NCI-H1105 (cell line): ENCODE data around the gene FAM89A.

ENCODE experiments used
- DNase-seq: peaks from one replicate; lab custom pipeline; 2025; lab: John Stamatoyannopoulos, UW

The FAM89A gene

DNA sequence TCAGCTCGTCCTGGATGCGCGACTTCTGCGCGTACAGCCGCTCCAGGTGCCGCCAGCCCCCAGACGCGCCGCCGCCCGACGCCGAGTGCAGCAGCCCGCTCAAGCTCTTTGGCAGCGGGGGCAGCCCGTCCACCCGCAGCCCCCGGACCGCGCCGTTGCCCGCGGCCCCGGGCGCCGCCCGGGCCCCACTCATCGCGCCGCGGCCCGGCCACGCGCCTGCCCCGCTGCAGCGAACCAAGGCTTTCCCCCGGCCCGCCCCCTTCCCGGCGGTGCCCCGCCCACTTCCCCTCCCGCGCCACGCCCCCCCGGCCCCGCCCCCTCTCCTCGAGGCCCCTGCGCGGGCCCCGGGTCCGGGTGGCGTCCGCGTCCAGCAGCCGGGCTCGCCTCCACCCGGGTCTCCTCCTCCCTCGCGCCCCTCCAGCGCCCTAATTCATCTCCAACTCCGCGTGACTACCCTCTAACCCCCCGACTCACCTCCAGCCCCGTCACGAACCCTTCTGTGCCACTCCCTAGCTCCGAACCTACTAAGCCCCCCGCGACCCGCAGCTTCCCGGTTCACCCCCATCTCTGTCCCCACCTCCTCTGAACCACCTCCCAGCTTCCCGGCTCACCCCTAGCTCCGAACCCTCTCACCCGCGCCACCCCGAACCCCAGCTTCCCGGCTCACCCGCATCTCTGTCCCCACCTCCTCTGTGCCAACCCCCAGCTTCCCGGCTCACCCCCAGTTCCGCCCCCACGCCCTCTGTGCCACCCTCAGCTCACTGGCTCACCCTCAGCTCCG lies at the start of gene FAM89A:
Gene FAM89A, minus strand, starts transcription at position 236 of the 781 bp plus-strand sequence. Its CDS starts 43 bp downstream, at position 193.
- no peak for DNase-seq

DNA sequence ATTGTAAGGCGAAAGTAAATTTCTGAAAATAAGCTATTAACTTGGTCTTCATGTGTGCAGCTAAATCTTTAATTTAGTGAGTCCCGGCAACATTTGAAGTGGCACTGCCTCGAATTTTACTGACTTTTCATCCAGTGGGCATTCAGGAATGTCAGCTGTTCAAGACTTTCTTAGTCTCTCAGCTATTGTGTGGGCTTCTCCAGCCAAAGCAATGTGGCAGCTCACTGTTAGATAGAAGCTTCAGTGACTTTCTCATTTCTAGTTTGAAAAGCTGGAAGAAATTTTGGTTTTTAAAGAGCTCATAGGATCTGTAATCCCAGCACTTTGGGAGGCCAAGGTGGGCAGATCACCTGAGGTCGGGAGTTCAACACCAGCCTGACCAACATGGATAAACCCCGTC lies 44.3 kb upstream of the FAM89A start:
- DNase-seq, result no peak

DNA sequence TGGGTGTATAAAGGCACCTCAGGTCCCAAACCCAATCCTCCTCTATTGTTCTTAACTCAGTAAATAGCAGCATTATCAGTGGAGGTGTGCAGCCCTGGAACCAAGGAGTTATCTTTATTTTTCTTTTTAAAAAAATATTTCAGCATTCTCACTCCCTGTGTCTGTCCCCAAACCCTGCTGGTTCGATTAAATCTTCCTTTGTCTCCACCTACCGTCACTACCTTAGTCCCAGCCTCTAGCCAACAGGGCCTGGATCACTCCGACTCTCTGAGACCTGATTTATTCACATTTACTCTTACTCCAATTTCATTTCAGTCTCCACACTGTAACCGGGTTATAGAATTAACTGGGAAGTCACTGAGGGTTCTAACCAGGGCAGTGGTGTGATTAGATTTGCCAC lies 39.1 kb upstream of the FAM89A start:
- no peak for DNase-seq

DNA sequence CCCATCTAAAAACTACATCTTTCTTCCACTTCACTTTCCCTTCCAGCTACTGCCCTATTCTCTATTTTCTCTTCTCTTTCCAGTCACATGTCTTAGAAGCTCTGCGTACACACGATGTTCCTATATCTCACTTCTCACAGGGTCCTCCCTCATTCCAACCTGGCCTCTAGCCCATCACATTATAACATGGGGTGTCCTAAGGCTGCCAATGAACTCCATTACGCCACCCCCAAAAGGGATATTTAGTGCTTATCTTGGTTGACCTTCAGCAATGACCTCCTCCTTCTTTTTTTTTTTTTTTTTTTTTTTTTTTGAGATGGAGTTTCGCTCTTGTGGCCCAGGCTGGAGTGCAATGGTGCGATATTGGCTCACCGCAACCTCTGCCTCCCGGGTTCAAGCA lies 38.2 kb upstream of the FAM89A start:
- DNase-seq, result no peak

DNA sequence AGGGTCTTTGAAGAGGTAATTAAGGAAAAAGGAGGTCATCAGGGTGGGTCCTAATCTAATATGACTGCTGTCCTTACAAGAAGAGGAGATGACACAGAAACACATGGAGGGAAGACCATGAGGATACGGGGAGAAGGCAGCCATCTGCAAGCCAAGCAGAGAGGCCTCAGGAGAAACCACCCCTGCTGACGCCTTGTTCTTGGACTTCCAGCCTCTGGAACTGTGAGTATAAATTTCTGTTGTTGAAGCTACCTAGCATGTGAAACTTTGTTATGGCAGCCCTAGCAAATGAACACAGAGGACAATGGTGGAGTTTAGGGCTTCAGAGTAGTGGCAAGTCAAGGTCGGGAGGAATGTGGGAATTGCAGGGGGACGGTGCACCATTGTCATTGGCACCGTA lies 36.7 kb upstream of the FAM89A start:
- no peak for DNase-seq

DNA sequence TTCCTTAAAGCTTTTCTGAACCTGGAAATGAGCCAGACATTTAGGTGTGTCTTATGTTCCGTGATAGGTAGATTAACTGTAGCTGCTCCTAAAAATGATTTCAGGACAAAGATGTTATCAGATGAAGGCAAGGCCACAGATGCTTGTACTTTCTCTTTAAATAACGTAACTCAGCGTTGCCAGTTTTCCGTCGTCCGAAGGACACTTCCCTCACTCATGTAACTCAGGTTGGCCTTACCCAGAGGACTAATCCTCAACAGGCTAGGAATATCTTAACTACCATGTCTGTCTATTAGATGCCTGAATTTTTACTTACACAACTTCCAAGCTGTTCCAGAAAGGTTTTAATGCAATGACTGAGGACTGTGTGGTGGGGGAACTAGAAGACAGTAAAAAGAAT lies 35.4 kb upstream of the FAM89A start:
- DNase-seq, result no peak

DNA sequence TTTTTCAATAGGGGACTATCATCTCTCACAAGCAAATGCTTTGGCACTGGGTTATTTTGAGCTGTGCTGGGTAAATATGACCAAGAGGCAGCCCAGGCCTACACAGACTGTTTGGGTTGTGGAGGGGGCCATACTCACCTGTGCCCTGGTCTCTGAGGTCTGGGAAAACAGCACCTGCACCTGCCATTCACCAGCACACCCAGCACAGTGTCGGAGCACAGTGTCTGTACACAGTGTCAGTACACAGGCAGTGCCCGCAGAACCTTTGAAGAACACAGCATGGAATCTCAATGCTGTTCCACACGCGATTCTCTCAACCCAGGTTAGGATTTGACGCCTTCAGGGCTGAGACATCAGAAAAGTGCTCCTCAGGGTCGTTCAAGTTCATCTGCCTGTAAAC lies 35.0 kb upstream of the FAM89A start:
- DNase-seq, result no peak

DNA sequence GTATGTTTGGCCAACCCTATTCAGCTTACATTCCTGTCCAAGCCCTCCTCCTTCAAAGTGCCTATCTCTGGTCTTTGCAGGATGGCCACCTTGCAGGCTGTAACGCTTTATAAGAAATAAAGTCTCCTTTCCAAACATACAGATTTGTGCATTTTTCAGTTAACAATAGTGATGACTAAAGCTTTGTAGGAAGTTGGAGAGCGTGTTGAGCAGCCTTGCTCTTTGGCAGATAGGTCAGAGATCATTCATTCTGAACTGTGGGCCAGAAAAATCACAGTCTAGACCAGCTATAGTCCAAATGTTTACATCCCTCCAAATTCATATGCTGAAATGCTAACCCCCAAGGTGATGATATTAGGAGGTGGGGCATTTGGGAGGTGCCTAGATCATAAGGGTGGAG lies 34.0 kb upstream of the FAM89A start:
- DNase-seq, result no peak

DNA sequence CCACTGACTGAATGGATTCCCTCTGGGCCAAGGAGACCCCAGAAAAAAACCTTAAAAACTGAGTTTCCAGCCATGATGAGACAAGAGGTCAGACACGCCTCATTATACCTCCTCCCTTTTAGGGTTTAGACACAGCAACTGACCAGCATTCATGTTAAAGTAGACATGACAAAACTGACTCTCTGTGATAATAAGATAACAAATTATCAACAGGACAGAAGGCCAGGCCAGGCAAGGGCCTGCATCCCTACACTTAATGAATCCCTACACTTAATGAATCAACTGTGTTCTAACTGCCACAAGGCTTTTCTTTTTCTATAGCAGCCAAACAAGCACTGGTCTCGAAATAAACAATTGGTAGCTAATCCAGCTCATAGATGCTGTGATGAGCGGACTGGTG lies 33.3 kb upstream of the FAM89A start:
- no peak for DNase-seq

DNA sequence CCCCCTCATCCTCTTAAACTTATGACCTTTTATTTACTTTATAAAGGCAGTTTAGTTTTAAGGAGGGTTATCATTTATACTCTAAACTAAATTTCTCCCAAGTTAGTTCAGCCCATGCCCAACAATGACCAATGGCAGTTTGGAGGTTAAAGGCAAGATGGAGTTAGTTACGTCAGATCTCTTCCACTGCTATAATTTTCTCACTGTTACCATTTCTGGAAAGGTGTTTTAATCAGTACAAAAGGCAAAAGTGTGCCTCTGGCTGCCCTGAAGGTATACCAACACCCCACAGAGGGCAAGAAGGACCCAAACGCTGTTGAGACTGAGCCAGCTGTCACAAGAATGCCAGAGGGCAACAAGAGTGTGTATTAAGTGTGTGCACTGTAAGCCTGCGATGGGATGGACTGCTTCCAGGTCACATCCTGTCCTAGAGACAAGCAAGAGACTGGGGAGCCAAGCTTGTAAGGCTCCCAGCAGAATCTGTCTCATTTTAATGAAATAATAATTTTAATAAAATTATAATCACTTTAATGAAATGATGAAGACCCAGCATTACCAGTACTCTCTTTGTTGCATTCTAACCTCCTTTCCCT lies 32.5 kb upstream of the FAM89A start:
- DNase-seq, result no peak

DNA sequence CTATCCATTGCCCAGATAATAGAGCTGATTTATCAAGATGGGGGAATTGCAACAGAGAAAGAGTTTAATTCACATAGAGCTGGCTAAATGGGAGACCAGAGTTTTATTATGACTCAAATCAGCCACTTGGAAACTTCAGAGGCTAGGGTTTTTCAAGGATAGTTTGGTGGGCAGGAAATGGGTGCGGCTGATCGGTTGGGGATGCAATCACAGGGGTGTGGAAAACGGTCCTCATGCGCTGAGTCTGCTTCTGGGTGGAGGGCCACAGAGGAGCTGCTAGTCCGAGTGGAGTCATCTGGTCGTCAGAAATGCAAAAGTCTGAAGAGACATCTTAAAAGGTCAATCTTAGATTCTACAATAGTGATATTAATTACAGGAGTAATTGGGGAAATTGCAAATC lies 32.0 kb upstream of the FAM89A start:
- DNase-seq, result no peak

DNA sequence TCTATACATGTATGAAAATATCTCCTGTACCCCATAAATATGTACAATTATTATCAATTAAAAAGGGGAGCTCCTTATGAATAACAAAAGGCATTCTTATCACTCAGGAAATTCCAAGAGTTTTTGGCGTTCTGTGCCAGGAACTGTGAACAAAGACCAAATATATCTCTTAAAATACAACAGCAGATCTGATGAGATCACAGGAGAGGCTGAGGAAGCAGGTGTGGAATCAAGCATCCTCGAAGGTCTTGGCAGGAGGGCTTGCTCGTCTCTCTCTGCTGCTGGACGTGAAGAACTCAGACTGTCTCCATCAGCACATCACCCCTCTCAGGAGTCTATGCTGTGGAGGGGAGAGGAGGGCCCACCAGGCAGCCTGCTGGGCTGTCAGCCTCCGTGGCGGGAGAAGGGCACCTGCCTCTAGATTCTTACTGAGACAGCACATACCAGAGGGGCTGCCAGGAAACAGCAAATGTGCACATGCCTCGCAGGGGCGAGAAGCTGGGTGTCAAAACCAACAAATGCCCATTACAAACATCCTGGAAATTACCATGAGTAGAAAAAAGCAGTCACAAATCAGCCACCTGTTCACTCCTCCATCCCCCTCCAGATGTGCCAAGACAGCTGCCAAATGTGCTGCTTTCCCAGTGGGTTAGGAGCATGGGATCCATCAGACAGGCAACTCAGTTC lies 30.8 kb upstream of the FAM89A start:
- no peak for DNase-seq

DNA sequence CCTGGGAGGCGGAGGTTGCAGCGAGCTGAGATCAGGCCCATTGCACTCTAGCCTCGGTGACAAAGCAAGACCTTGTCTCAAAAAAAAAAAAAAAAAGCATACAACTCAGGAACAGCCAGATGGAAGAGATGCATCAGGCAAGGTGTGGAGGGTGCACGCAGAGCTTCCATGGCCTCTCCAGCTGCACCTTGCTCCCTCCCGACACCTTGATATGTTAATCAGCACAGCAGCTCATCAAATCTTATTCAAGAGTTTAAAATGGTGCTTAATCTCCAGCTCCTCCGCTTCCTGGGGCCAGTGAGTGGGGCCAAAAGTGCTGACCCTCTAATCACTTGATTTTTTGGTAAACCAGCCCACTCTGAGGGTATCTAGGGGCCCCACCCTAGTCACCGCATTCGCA lies 29.3 kb upstream of the FAM89A start:
- DNase-seq, result no peak

DNA sequence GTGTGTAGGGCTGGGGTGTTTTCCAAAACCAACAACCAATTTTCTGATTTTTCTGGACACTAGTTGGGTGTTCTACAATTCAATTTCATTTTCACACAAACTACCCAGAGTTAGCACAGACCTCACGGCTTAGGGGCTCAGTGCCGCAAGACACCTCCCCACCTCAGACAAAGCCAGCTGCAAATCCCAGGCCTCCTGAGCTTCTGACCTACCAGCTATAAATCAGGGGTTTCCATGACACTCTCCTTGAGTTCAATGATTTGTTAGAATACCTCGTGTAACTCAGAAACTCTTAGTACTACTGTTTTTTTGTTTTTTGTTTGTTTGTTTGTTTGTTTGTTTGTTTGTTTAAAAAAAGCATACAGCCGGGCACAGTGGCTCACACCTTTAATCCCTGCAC lies 28.7 kb upstream of the FAM89A start:
- DNase-seq, result no peak

DNA sequence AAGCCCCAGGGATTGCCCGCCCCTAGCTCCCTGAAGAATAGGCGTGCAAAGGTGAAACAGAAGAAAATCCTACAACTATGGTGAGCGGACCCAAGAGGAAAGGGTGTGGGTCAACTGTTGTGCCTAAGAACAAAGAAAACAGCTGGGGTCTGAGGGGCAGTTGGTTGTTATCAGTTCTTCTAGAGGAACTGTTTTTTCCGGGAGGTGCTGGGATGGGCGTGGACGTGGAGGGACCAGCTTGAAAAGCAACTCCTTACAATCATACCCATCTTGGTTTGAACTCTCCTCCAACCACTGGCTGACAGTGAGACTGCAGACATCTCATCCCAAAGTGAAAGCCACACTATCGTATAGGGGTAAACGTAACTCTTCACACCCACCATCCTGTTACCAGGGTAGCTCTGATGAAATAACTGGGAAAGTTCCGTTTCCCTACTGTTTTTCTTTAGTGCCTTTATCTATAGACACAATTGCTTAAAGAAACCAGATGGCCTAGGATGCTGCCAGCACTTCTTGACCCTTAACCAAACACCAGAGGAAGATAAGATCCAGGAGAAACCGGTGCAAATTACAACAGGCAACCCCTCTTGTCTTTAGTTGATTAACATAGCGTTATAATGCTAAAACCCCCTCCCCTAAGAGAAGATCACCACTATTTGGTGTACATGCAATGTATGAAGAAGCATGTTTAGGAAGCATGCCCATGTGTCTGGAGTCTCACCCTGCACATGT lies 25.6 kb upstream of the FAM89A start:
- DNase-seq, result no peak

DNA sequence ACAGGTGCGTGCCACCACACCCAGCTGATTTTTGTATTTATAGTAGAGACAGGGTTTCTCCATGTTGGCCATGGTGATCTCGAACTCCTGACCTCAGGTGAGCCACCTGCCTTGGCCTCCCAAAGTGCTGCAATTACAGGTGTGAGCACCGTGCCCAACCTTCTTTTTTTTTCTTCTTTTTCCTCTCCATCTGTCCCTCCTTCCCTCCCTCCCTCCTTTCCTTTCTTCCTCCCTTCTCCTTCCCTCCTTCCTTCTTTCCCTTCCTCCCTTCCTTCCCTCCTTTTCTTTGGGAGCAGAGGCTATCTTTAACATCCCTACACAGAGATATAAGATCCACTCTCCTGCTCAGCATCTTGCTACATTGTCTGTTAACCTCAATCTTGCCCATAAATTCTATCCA lies 24.4 kb upstream of the FAM89A start:
- no peak for DNase-seq

DNA sequence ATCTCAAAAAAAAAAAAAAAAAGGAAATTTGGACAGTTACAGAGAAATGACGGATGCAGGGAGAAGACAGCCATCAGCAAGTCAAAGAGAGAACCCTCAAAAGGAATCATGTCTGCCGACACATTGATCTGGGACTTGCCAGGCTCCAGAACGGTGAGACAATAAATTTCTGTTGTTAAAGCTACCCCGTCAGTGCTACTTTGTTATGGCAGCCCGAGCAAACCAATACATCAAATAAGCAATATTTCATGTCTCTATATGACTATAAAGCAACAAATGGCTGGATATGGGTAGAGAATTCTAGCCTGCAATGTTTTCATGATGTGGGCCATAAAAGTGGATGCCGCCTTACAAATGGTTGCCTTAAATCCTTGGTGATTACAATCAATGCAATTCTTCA lies 23.3 kb upstream of the FAM89A start:
- DNase-seq, result no peak

DNA sequence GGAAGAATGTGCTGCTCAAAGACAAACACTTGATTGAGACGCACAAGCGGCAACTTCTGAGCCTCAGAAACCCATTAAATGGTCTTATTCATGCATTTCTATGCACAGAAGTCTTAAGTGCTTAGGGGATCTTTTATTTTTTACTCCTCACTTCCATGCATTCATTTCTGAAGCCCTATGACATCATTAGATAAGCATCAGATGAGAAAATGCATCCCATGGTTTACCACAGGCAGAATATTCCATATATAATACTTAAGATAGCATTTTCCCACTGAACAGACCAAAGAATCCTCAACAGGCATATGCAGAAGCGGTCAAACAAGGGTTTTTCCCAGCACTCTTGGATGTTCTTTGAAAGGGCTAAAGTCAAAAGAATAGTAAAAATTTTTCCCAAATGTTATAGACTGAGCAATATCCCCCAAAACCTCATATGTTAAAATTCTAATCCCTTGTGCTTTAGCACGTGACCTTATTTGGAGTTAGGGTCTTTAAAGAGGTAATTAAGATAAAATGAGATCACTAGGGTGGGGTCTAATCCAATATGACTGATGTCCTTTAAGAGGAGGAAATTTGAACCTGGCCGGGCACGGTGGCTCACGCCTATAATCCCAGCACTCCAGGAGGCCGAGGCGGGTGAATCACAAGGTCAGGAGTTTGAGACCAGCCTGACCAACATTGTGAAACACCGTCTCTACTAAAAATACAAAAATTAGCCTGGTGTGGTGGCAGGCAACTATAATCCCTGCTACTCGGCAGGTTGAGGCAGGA lies 22.6 kb upstream of the FAM89A start:
- no peak for DNase-seq

DNA sequence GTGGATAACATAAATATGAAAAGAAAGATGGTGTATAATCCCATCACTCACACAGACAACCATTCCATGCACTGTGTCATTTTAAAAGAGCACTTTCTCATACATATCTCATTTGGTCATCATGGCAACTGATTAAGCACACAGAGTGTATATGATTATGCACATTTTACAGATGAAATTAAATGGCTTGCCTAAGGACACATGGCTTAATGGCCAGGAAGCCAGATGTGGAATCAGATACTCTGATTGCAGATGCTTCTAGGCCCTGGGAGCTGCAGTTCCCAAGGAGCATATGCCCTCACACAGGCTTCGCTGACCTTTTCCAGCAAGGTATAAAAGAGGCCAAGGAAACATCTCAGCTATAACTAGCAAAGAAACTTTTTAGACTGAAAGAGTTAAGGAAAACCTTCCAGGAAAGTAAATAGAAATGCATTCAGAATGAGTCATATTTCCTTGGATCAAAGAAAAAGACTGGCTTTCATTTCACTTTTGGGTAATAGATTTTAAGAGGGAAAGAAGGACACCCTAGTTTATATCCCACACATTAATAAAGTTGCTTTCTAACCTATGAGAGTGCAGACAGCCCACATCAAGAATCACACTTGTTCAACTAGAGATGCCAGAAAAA lies 19.6 kb upstream of the FAM89A start:
- no peak for DNase-seq

DNA sequence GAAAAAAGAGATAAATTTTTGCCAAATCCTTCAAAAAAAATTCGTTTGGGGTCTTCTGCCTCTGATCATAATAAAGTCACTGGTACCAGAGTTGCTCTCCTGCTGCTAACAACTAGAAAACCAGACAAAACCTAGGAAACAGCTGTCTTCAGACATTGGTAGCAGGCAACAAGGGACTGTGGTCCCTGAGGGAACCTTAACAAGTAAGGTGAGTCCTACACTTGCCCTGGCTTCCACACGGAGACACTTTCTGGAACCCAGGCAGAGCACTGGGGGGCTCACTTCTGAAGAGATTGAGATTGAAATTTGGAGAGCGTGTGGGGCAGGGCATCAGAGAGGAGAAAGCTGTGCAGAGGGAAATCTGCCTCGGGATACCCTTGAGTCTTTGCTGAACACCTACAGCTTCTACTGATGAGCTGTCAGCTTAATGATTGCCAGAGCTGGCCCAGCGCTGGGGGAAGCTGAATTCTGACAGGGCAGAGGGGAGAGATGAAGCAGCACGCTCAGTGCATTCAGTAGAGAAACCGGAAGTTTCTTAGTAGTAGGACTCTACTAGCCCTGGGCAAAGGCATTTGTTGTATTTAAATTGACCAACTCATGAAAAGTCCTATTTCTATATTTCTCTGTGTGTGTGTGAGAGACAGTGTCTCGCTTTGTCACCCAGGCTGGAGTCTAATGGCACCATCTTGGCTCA lies 18.5 kb upstream of the FAM89A start:
- no peak for DNase-seq

DNA sequence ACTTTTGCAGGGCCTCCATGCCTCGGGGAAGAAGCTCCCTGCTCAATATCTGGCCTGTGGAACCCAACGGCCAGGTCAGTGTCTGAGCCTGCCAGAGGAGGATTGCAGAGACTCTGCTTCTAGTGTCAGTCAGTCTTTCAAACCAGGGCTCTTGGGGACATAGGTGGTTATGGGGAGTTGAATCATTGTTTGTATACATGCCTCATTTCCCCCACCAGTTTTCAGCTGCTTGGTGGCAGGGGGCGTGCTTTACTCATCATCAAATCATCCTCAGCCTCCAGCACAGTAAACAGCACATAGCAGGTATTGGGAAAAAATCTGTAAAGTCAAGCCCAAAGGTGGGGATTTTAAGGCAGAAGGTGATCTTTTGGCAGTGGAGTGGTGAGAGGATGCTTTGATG lies 17.4 kb upstream of the FAM89A start:
- no peak for DNase-seq
